SK-N-SH (cell line): ENCODE results near the gene FPR1. TPM values are rescaled to one million over a fixed set of nuclear protein-coding genes. Genes with fewer than 3 reads are reported as not detected.

ENCODE experiments used
- CTCF ChIA-PET: fragments of 300-600, 350-600 bp; formaldehyde crosslinking; extraction: SDS; loops from one replicate; lab custom pipeline; 2021; lab: Yijun Ruan, JAX
- POLR2A ChIA-PET: fragments of 350-600 bp; sonication (Branson Sonifier 250); formaldehyde crosslinking; extraction: SDS; loops from one replicate; lab custom pipeline; 2020; ENCODE audit warnings: antibody characterized with exemption, inconsistent platforms; lab: Yijun Ruan, JAX
- DNase-seq: peaks from one replicate; pipeline ENCODE4 v3.0.0; 2012
- H2AFZ ChIP-seq: fragments of 200-600 bp; sonication (generic); 2 replicates; pipeline ENCODE4 v1.8.1; 2016; ENCODE audit warnings: antibody characterized with exemption, mild to moderate bottlenecking, low read depth
- H3F3A ChIP-seq: fragments of 200-600 bp; sonication (generic); replicated peaks from 2 replicates; pipeline ENCODE3; 2016; ENCODE audit warnings: antibody characterized with exemption, mild to moderate bottlenecking; ENCODE audit not compliant: insufficient read depth
- H3K27ac ChIP-seq, 2 experiments: fragments of 200-500 bp in 1 of 2; fragments of 200-600 bp in 1 of 2; sonication (Bioruptor generic) in 1 of 2; sonication (generic), shearing (Covaris generic) in 1 of 2; 2 replicates each; pipeline versions ENCODE4 v1.5.1 to v1.6.1; 2014 to 2016; ENCODE audit warnings: low read depth in 2 of 2, inconsistent platforms in 1 of 2, low read length in 1 of 2, mild to moderate bottlenecking in 1 of 2, mixed read lengths in 1 of 2
- H3K27me3 ChIP-seq: fragments of 200-600 bp; sonication (generic), shearing (Covaris generic); 2 replicates; pipeline ENCODE4 v1.6.1; 2016; ENCODE audit warnings: mixed run types; ENCODE audit not compliant: insufficient read depth
- H3K36me3 ChIP-seq, 2 experiments: fragments of 200-500 bp in 1 of 2; fragments of 200-600 bp in 1 of 2; sonication (Bioruptor generic) in 1 of 2; sonication (generic) in 1 of 2; replicated peaks in 1 of 2; 2 replicates each; pipeline versions ENCODE3 to v1.5.1; 2014 to 2016; ENCODE audit warnings: low read length in 1 of 2, mild to moderate bottlenecking in 1 of 2; ENCODE audit not compliant: insufficient read depth in 2 of 2, control insufficient read depth in 1 of 2
- H3K4me1 ChIP-seq, 2 experiments: fragments of 200-500 bp in 1 of 2; fragments of 200-600 bp in 1 of 2; sonication (Bioruptor generic) in 1 of 2; sonication (generic), shearing (Covaris generic) in 1 of 2; 2 replicates each; pipeline versions ENCODE4 v1.5.1 to v1.6.1; 2014 to 2016; ENCODE audit warnings: low read depth in 1 of 2, low read length in 1 of 2, mixed run types in 1 of 2; ENCODE audit not compliant: insufficient read depth in 2 of 2, control insufficient read depth in 1 of 2
- H3K4me2 ChIP-seq: fragments of 200-600 bp; sonication (generic), shearing (Covaris generic); 2 replicates; pipeline ENCODE4 v1.6.1; 2017; ENCODE audit warnings: mixed run types
- H3K4me3 ChIP-seq, 2 experiments: fragments of 200-500 bp in 1 of 2; fragments of 200-600 bp in 1 of 2; sonication (Bioruptor generic) in 1 of 2; sonication (generic), shearing (Covaris generic) in 1 of 2; 2 replicates each; pipeline versions ENCODE4 v1.5.1 to v1.8.1; 2014 to 2016; ENCODE audit warnings: low read depth in 2 of 2, inconsistent platforms in 1 of 2, low read length in 1 of 2, mild to moderate bottlenecking in 1 of 2, mixed read lengths in 1 of 2, moderate library complexity in 1 of 2
- H3K79me2 ChIP-seq: fragments of 200-600 bp; sonication (generic); 2 replicates; pipeline ENCODE4 v1.8.1; 2017; ENCODE audit warnings: mild to moderate bottlenecking; ENCODE audit not compliant: insufficient read depth
- H3K9ac ChIP-seq: fragments of 200-600 bp; sonication (generic); 2 replicates; pipeline ENCODE4 v1.6.1; 2017; ENCODE audit warnings: mixed run types
- H3K9me2 ChIP-seq: fragments of 200-600 bp; sonication (generic); 2 replicates; pipeline ENCODE4 v1.6.1; 2017; ENCODE audit warnings: mixed run types
- H3K9me3 ChIP-seq: fragments of 200-600 bp; sonication (generic); 2 replicates; pipeline ENCODE4 v1.6.1; 2017; ENCODE audit warnings: mixed run types, mild to moderate bottlenecking, moderate library complexity
- H4K20me1 ChIP-seq: fragments of 200-600 bp; sonication (generic); 2 replicates; pipeline ENCODE4 v1.6.1; 2017; ENCODE audit warnings: mild to moderate bottlenecking, mixed run types; ENCODE audit not compliant: insufficient read depth
- ELF1 ChIP-seq: IDR thresholded peaks from 2 replicates; pipeline ENCODE4 v1.4.0; 2012
- FOSL2 ChIP-seq: IDR thresholded peaks from 2 replicates; pipeline ENCODE4 v1.4.0; 2012; ENCODE audit warnings: low read depth, mild to moderate bottlenecking, moderate library complexity, borderline replicate concordance
- FOXJ3 ChIP-seq: sonication (generic); formaldehyde crosslinking; IDR thresholded peaks from 2 replicates; pipeline ENCODE4 v1.5.1; 2020; ENCODE audit warnings: mild to moderate bottlenecking, missing genetic modification reagents
- GABPA ChIP-seq: IDR thresholded peaks from 2 replicates; pipeline ENCODE4 v1.4.0; 2012; ENCODE audit warnings: low read depth, mild to moderate bottlenecking
- GATA2 ChIP-seq: sonication (generic); formaldehyde crosslinking; IDR thresholded peaks from 2 replicates; pipeline ENCODE4 v1.5.0; 2020; ENCODE audit warnings: mild to moderate bottlenecking, missing genetic modification reagents
- JUND ChIP-seq: IDR thresholded peaks from 2 replicates; pipeline ENCODE4 v1.4.0; 2012
- MAX ChIP-seq: IDR thresholded peaks from 2 replicates; pipeline ENCODE4 v1.4.0; 2012; ENCODE audit warnings: low read depth
- MEF2A ChIP-seq: IDR thresholded peaks from 2 replicates; pipeline ENCODE4 v1.4.0; 2012; ENCODE audit warnings: low read depth, borderline replicate concordance
- RAD21 ChIP-seq: IDR thresholded peaks from 2 replicates; pipeline ENCODE4 v1.6.1; 2012; ENCODE audit warnings: mild to moderate bottlenecking, low read length
- RXRA ChIP-seq: IDR thresholded peaks from 2 replicates; pipeline ENCODE4 v1.4.0; 2012; ENCODE audit warnings: low read depth, mild to moderate bottlenecking, borderline replicate concordance
- SIN3A ChIP-seq: IDR thresholded peaks from 2 replicates; pipeline ENCODE4 v1.6.1; 2012; ENCODE audit warnings: low read depth, mild to moderate bottlenecking, low read length, moderate library complexity, borderline replicate concordance
- SMC3 ChIP-seq: IDR thresholded peaks from 2 replicates; pipeline ENCODE4 v1.6.1; 2012; ENCODE audit warnings: low read depth, low read length, improper control_type of control experiment
- TEAD4 ChIP-seq: IDR thresholded peaks from 2 replicates; pipeline ENCODE4 v1.4.0; 2012; ENCODE audit warnings: mild to moderate bottlenecking, borderline replicate concordance; ENCODE audit not compliant: insufficient read depth
- YY1 ChIP-seq: IDR thresholded peaks from 2 replicates; pipeline ENCODE4 v1.4.0; 2012; ENCODE audit warnings: low read depth, mild to moderate bottlenecking
- WGBS: methylation state at CpG from one replicate; pipeline ENCODE4 v1.1.6; 2017; ENCODE audit warnings: low lambda C conversion rate; 5-methylcytosine and 5-hydroxymethylcytosine counted together
- polyA plus RNA-seq, 3 experiments: library from polyadenylated mRNA; depleted of rRNA; stranded (reverse); fragments of >200 nt; gene quantifications; 2 replicates each; pipeline ENCODE4 v1.2.3, GENCODE V29; 2012
- TF ChIP-seq, protein P1 (sequence below): IDR thresholded peaks from 2 replicates; pipeline ENCODE4 v1.4.0; 2012; ENCODE audit warnings: low read depth, borderline replicate concordance
- TF ChIP-seq, protein P2 (sequence below): IDR thresholded peaks from 2 replicates; pipeline ENCODE4 v1.4.0; 2012; ENCODE audit warnings: low read depth, borderline replicate concordance

The FPR1 gene
- polyA plus RNA-seq, 1 of the 3 experiments (the other 2 are of a cell fraction) = not detected

- TF ChIP-seq GABPA = no peak
Measured at GRCh38 chr19:51711702-51712101, 40.0 kb downstream of the FPR1 start (continued).

GRCh38 chr19:51710163-51710562, 41.5 kb downstream of the FPR1 start:
- 31% methylated on average over 2 of the region's 2 CpGs for WGBS

DNA sequence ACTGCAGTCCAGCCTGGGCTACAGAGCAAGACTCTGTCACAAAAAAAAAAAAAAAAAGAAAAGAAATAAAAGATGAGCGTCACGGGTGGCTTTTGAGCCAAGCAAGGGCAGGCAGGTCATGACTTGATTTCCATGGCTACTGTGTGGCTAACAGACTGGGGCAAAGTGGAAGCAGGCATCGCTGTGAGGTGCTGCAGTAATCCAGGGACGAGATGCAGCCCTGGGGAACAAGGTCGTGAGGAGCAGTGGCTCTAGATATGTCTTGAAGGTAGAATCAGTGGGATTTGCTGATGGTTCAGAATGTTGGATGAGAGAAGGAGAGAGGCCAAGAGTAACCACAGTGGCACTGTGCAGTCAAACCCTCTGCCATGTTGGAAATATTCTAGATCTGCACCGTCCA, 42.1 kb downstream of the FPR1 start:
- Histone ChIP-seq H3K27me3 (no peaks in the 10 kb centered on the region), H4K20me1 (peaks cover 4% of the 10 kb centered on the region; the same call in 1 of the 2 replicates), H2AFZ (no peak overlapping the region), H3K4me2 (no peak overlapping the region), H3K9me2 (no peaks in the 10 kb centered on the region), H3K27ac (no peak overlapping the region), H3F3A (peaks cover 41% of the 10 kb centered on the region), H3K9ac (no peak overlapping the region), H3K36me3 (peaks cover 15 to 39% of the 10 kb centered on the region in 2 experiments), H3K4me3 (no peak overlapping the region), H3K4me1 (peaks cover 0 to 5% of the 10 kb centered on the region in 2 experiments; a peak in 1 of 4 replicates), H3K9me3 (no peaks in the 10 kb centered on the region), H3K79me2 (no peaks in the 10 kb centered on the region)
- 48% methylated on average over 6 of the region's 6 CpGs for WGBS
- CTCF ChIA-PET = interaction anchor here (1.7 kb wide), 1 partner anchor 68 kb away, joined by 6 read pairs; no protein-coding TSS in a partner anchor
- no peak for DNase-seq
- TF ChIP-seq GATA2 (CRISPR knock-in tag) = no peak
- no peak for TF ChIP-seq TEAD4
- no peak for TF ChIP-seq SIN3A
- TF ChIP-seq FOXJ3 = no peak
- POLR2A ChIA-PET = no interaction called here

More at GRCh38 chr19:51710163-51710562, 41.5 kb downstream of the FPR1 start:
- Histone ChIP-seq H3K27me3 (no peaks in the 10 kb centered on the region), H3K4me3 (no peak overlapping the region), H4K20me1 (peaks cover 3% of the 10 kb centered on the region; the same call in 1 of the 2 replicates), H3F3A (peaks cover 41% of the 10 kb centered on the region), H3K9ac (no peak overlapping the region), H3K36me3 (peaks cover 12 to 35% of the 10 kb centered on the region in 2 experiments), H3K4me1 (peaks cover 0 to 2% of the 10 kb centered on the region in 2 experiments; a peak in 1 of 4 replicates), H2AFZ (no peak overlapping the region), H3K9me2 (no peaks in the 10 kb centered on the region), H3K4me2 (no peak overlapping the region), H3K9me3 (no peaks in the 10 kb centered on the region), H3K79me2 (no peaks in the 10 kb centered on the region), H3K27ac (no peak overlapping the region)
- TF ChIP-seq SMC3 (no peak), JUND (no peak), MEF2A (no peak), TEAD4 (no peak), FOSL2 (no peak), ELF1 (no peak), YY1 (no peak), RXRA (no peak), RAD21 (no peak), MAX (no peak)
- TF ChIP-seq, protein P1, sequence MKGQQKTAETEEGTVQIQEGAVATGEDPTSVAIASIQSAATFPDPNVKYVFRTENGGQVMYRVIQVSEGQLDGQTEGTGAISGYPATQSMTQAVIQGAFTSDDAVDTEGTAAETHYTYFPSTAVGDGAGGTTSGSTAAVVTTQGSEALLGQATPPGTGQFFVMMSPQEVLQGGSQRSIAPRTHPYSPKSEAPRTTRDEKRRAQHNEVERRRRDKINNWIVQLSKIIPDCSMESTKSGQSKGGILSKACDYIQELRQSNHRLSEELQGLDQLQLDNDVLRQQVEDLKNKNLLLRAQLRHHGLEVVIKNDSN = no peak
- TF ChIP-seq, protein P2, sequence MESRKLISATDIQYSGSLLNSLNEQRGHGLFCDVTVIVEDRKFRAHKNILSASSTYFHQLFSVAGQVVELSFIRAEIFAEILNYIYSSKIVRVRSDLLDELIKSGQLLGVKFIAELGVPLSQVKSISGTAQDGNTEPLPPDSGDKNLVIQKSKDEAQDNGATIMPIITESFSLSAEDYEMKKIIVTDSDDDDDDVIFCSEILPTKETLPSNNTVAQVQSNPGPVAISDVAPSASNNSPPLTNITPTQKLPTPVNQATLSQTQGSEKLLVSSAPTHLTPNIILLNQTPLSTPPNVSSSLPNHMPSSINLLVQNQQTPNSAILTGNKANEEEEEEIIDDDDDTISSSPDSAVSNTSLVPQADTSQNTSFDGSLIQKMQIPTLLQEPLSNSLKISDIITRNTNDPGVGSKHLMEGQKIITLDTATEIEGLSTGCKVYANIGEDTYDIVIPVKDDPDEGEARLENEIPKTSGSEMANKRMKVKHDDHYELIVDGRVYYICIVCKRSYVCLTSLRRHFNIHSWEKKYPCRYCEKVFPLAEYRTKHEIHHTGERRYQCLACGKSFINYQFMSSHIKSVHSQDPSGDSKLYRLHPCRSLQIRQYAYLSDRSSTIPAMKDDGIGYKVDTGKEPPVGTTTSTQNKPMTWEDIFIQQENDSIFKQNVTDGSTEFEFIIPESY = no peak
- no peak for DNase-seq
- ChIA-PET CTCF (interaction anchor here (0.9 to 1.7 kb wide), 2 partner anchors 68 to 313 kb away, joined by 3 to 6 read pairs; no protein-coding TSS in a partner anchor), POLR2A (interaction anchor here (0.6 kb wide), 1 partner anchor 59 kb away, joined by 3 read pairs; no protein-coding TSS in a partner anchor)
